Mesendoderm (in vitro differentiated cells): ENCODE data around the gene COL11A2. TPM values are rescaled to one million over a fixed set of nuclear protein-coding genes. Genes with fewer than 3 reads are reported as not detected.

Source experiments
- DNase-seq: peaks from one replicate; pipeline ENCODE4 v3.0.0; 2013
- H2AK5ac ChIP-seq: 2 replicates; pipeline ENCODE4 v1.6.1; 2013; ENCODE audit warnings: low read length, inconsistent platforms
- H2BK120ac ChIP-seq: 2 replicates; pipeline ENCODE4 v1.6.1; 2013; ENCODE audit warnings: low read depth, mild to moderate bottlenecking, low read length, moderate library complexity, mixed read lengths
- H2BK15ac ChIP-seq: replicated peaks from 2 replicates; pipeline ENCODE4 v1.6.1; 2013; ENCODE audit warnings: low read depth, mild to moderate bottlenecking, moderate library complexity
- H2BK5ac ChIP-seq: 2 replicates; pipeline ENCODE4 v1.6.1; 2013; ENCODE audit warnings: low read length, inconsistent platforms
- H3K18ac ChIP-seq: 2 replicates; pipeline ENCODE4 v1.6.1; 2013; ENCODE audit warnings: mild to moderate bottlenecking, low read length, mixed read lengths
- H3K23ac ChIP-seq: one replicate; pipeline ENCODE4 v1.6.1; 2013; ENCODE audit warnings: low read length
- H3K27ac ChIP-seq: 2 replicates; pipeline ENCODE4 v1.5.1; 2013; ENCODE audit warnings: low read depth, mild to moderate bottlenecking, inconsistent platforms, low read length, moderate library complexity
- H3K27me3 ChIP-seq: 2 replicates; pipeline ENCODE4 v1.6.1; 2013; ENCODE audit warnings: low read length, control low read depth, mild to moderate bottlenecking, inconsistent platforms; ENCODE audit not compliant: insufficient read depth, poor library complexity
- H3K36me3 ChIP-seq: 2 replicates; pipeline ENCODE4 v1.6.1; 2013; ENCODE audit warnings: low read length, inconsistent platforms; ENCODE audit not compliant: control insufficient read depth, insufficient read depth
- H3K4ac ChIP-seq: one replicate; pipeline ENCODE4 v1.6.1; 2013; ENCODE audit warnings: low read depth, mild to moderate bottlenecking, low read length, moderate library complexity
- H3K4me1 ChIP-seq: 2 replicates; pipeline ENCODE4 v1.6.1; 2013; ENCODE audit warnings: low read depth, low read length, inconsistent platforms; ENCODE audit not compliant: control insufficient read depth
- H3K4me2 ChIP-seq: 2 replicates; pipeline ENCODE4 v1.6.1; 2013; ENCODE audit warnings: low read length
- H3K4me3 ChIP-seq: 2 replicates; pipeline ENCODE4 v1.5.1; 2013; ENCODE audit warnings: mild to moderate bottlenecking, low read length
- H3K56ac ChIP-seq: one replicate; pipeline ENCODE4 v1.6.1; 2013; ENCODE audit warnings: low read length
- H3K79me1 ChIP-seq: 2 replicates; pipeline ENCODE4 v1.6.1; 2013; ENCODE audit warnings: low read length, inconsistent platforms
- H3K79me2 ChIP-seq: 2 replicates; pipeline ENCODE4 v1.6.1; 2013; ENCODE audit warnings: mild to moderate bottlenecking, low read length; ENCODE audit not compliant: control insufficient read depth, insufficient read depth
- H3K9ac ChIP-seq: 2 replicates; pipeline ENCODE4 v1.6.1; 2013; ENCODE audit warnings: low read length, inconsistent platforms
- H4K5ac ChIP-seq: one replicate; pipeline ENCODE4 v1.6.1; 2013; ENCODE audit warnings: low read length
- H4K8ac ChIP-seq: one replicate; pipeline ENCODE4 v1.6.1; 2013; ENCODE audit warnings: low read depth, mild to moderate bottlenecking, control low read depth, low read length, moderate library complexity
- WGBS: extraction: QIAGEN DNeasy Blood & Tissue Kit; methylation state at CpG from one replicate; pipeline ENCODE4 v1.1.7; 2013; ENCODE audit warnings: low lambda C conversion rate, missing lambda C conversion rate; ENCODE audit not compliant: insufficient coverage; ENCODE audit errors: extremely low coverage; 5-methylcytosine and 5-hydroxymethylcytosine counted together
- polyA plus RNA-seq, 2 experiments: library from polyadenylated mRNA; stranded (reverse); fragments of 200-250 nt; gene quantifications; one replicate each; pipeline ENCODE4 v1.2.3, GENCODE V29; 2013

COL11A2 gene
- 0.52 TPM for polyA plus RNA-seq (2013, experiment 1 of 2)
- polyA plus RNA-seq (2013, experiment 2 of 2) = 0.57 TPM

GRCh38 chr6:33192105-33192646 lies at the start of gene COL11A2:
COL11A2 (minus strand) TSS chr6:33192467; CDS start chr6:33192240, 227 bp downstream.
- Histone ChIP-seq H3K56ac (peak within 1 kb of the TSS; percentile 90), H3K79me1 (no peaks in the 10 kb centered on the region), H2BK120ac (no peak within 1 kb of the TSS), H4K8ac (no peak within 1 kb of the TSS), H4K5ac (no peak within 1 kb of the TSS), H3K79me2 (no peaks in the 10 kb centered on the region), H3K36me3 (peaks cover 2% of the 10 kb centered on the region), H3K4me3 (peak within 1 kb of the TSS; percentile 65), H3K23ac (no peak within 1 kb of the TSS), H2AK5ac (no peak within 1 kb of the TSS), H3K4me2 (peak within 1 kb of the TSS; percentile 95), H3K18ac (no peak within 1 kb of the TSS), H2BK15ac (no peak within 1 kb of the TSS), H3K4me1 (peaks cover 3% of the 10 kb centered on the region), H3K9ac (peak within 1 kb of the TSS; percentile 81), H3K27me3 (no peaks in the 10 kb centered on the region), H2BK5ac (no peak within 1 kb of the TSS), H3K27ac (no peak within 1 kb of the TSS), H3K4ac (no peak within 1 kb of the TSS)
- DNase-seq = no peak
- no CpG with 5 or more reads among the region's 35 CpGs for WGBS

DNA sequence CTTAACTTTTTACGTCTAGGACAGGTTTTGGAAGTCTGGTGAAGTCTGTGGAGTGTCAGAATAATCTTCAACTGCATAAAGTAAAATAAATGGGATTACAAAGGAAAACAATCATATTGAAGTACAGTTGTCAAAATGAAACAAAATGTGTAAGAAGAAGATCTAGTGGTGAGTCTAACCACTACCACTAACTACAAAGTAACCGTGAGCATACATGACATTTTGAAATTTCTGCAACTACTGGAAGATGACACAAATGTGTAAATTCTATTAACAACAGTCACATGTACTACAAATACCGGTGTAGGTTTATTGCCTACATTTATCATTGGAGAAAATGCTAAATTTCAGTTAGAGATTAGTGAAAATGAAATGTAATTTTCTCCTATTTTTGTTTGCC lies 49.7 kb upstream of the COL11A2 start:
- no peaks in the 10 kb centered on the region for H3K79me2 ChIP-seq
- H3K27ac ChIP-seq = no peak overlapping the region
- DNase-seq = no peak
- H2BK15ac ChIP-seq = no peak overlapping the region
- no peak overlapping the region for H2BK5ac ChIP-seq
- no peak overlapping the region for H2BK120ac ChIP-seq
- no CpG with 5 or more reads among the region's 3 CpGs for WGBS
- H3K4me3 ChIP-seq = no peak overlapping the region
- H3K9ac ChIP-seq = no peak overlapping the region
- no peak overlapping the region for H3K4me2 ChIP-seq
- H3K79me1 ChIP-seq = no peaks in the 10 kb centered on the region
- no peak overlapping the region for H4K8ac ChIP-seq
- no peak overlapping the region for H2AK5ac ChIP-seq
- H3K36me3 ChIP-seq = no peaks in the 10 kb centered on the region
- H3K27me3 ChIP-seq = peaks cover 1% of the 10 kb centered on the region
- no peak overlapping the region for H4K5ac ChIP-seq
- H3K56ac ChIP-seq = no peak overlapping the region
- H3K18ac ChIP-seq = no peak overlapping the region
- no peaks in the 10 kb centered on the region for H3K4me1 ChIP-seq
- H3K4ac ChIP-seq = no peak overlapping the region
- H3K23ac ChIP-seq = no peak overlapping the region

GRCh38 chr6:33237741-33238140 lies 45.5 kb upstream of the COL11A2 start:
- H3K4me3 ChIP-seq = no peak overlapping the region
- H2BK5ac ChIP-seq = no peak overlapping the region
- H2AK5ac ChIP-seq = no peak overlapping the region
- H3K27ac ChIP-seq = no peak overlapping the region
- no peak overlapping the region for H3K56ac ChIP-seq
- H4K5ac ChIP-seq = no peak overlapping the region
- H3K79me1 ChIP-seq = no peaks in the 10 kb centered on the region
- no peaks in the 10 kb centered on the region for H3K79me2 ChIP-seq
- H3K18ac ChIP-seq = no peak overlapping the region
- no CpG with 5 or more reads among the region's 2 CpGs for WGBS
- H3K23ac ChIP-seq = no peak overlapping the region
- H3K4ac ChIP-seq = no peak overlapping the region
- no peak for DNase-seq
- no peak overlapping the region for H3K4me2 ChIP-seq
- no peak overlapping the region for H2BK120ac ChIP-seq
- H3K27me3 ChIP-seq = no peaks in the 10 kb centered on the region
- H3K36me3 ChIP-seq = no peaks in the 10 kb centered on the region
- no peak overlapping the region for H2BK15ac ChIP-seq
- H3K9ac ChIP-seq = no peak overlapping the region
- no peaks in the 10 kb centered on the region for H3K4me1 ChIP-seq
- H4K8ac ChIP-seq = no peak overlapping the region

- Histone ChIP-seq H3K9ac (no peak overlapping the region), H3K4ac (no peak overlapping the region), H3K4me3 (no peak overlapping the region), H2BK5ac (no peak overlapping the region), H3K27ac (no peak overlapping the region), H3K18ac (no peak overlapping the region), H4K5ac (no peak overlapping the region), H4K8ac (no peak overlapping the region), H3K56ac (no peak overlapping the region), H2BK120ac (no peak overlapping the region), H3K27me3 (no peaks in the 10 kb centered on the region), H3K79me1 (no peaks in the 10 kb centered on the region), H3K23ac (no peak overlapping the region), H3K4me2 (no peak overlapping the region), H3K79me2 (no peaks in the 10 kb centered on the region), H3K36me3 (no peaks in the 10 kb centered on the region), H3K4me1 (no peaks in the 10 kb centered on the region), H2AK5ac (no peak overlapping the region), H2BK15ac (no peak overlapping the region)
- no peak for DNase-seq
- WGBS = no CpG with 5 or more reads among the region's 6 CpGs
Measured at GRCh38 chr6:33236852-33237251, 44.6 kb upstream of the COL11A2 start.

GRCh38 chr6:33236328-33236727 lies 44.1 kb upstream of the COL11A2 start:
- Histone ChIP-seq H3K4me3 (no peak overlapping the region), H2BK120ac (no peak overlapping the region), H3K27me3 (no peaks in the 10 kb centered on the region), H3K23ac (no peak overlapping the region), H3K27ac (no peak overlapping the region), H2BK15ac (no peak overlapping the region), H2BK5ac (no peak overlapping the region), H3K4ac (no peak overlapping the region), H3K56ac (no peak overlapping the region), H3K4me1 (no peaks in the 10 kb centered on the region), H3K79me2 (no peaks in the 10 kb centered on the region), H4K8ac (no peak overlapping the region), H3K9ac (no peak overlapping the region), H2AK5ac (no peak overlapping the region), H3K4me2 (no peak overlapping the region), H3K18ac (no peak overlapping the region), H3K79me1 (no peaks in the 10 kb centered on the region), H4K5ac (no peak overlapping the region), H3K36me3 (no peaks in the 10 kb centered on the region)
- no peak for DNase-seq

DNA sequence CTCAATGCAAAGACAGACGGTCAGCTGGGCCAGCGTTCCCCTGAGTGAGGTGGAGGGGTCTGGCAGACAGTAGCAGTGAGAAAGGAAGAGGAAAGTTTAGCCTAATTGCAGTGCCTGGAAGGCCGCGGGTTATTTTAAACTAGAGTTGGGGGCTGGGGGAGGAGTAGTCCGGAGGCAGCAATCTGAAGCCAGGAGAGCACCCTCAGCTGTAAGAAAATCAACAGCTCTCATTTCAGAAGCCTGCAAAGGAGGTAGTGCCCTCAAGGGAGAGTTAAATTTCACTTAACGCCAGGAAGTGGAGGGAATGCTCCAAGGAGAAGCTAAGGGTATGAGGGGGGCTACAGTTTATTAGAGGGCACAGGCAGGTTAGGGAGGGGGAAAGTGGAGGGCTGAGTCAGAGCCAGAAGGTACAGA lies 43.0 kb upstream of the COL11A2 start:
- Histone ChIP-seq H2BK5ac (no peak overlapping the region), H4K8ac (no peak overlapping the region), H3K56ac (peak overlapping the region; percentile 5), H3K27ac (no peak overlapping the region), H3K79me1 (no peaks in the 10 kb centered on the region), H3K79me2 (no peaks in the 10 kb centered on the region), H3K4me2 (no peak overlapping the region), H3K9ac (no peak overlapping the region), H3K27me3 (no peaks in the 10 kb centered on the region), H4K5ac (no peak overlapping the region), H2BK120ac (no peak overlapping the region), H2AK5ac (no peak overlapping the region), H3K23ac (no peak overlapping the region), H3K4ac (no peak overlapping the region), H2BK15ac (no peak overlapping the region), H3K4me1 (no peaks in the 10 kb centered on the region), H3K4me3 (no peak overlapping the region), H3K36me3 (no peaks in the 10 kb centered on the region), H3K18ac (no peak overlapping the region)
- WGBS = no CpG with 5 or more reads among the region's 6 CpGs
- DNase-seq = peak; percentile 12
